Nephron progenitor cell (in vitro differentiated cells): ENCODE measurements around the gene THRAP3.
"Not testable (repeated sequence)": the region's sequence is repeated elsewhere in the genome, so short reads cannot be mapped to it uniquely, and the experiment has no call there.

Source experiments
- DNase-seq: peaks from one replicate; pipeline ENCODE4 v3.0.0; 2021
- H3K27ac Mint-ChIP-seq: 2 replicates; pipeline ENCODE4 v1.8.0; 2021; ENCODE audit warnings: mild to moderate bottlenecking, moderate library complexity, mixed read lengths
- H3K27me3 Mint-ChIP-seq: 2 replicates; pipeline ENCODE4 v1.8.0; 2021; ENCODE audit warnings: mild to moderate bottlenecking, low read depth, mixed read lengths; ENCODE audit not compliant: poor library complexity
- H3K36me3 Mint-ChIP-seq: 2 replicates; pipeline ENCODE4 v1.8.0; 2021; ENCODE audit warnings: low read depth, mixed read lengths
- H3K4me1 Mint-ChIP-seq: 2 replicates; pipeline ENCODE4 v1.8.0; 2021; ENCODE audit warnings: mixed read lengths
- H3K4me3 Mint-ChIP-seq: 2 replicates; pipeline ENCODE4 v1.8.0; 2021; ENCODE audit warnings: mild to moderate bottlenecking, moderate library complexity, mixed read lengths
- H3K9me3 Mint-ChIP-seq: 2 replicates; pipeline ENCODE4 v1.8.0; 2021; ENCODE audit warnings: mild to moderate bottlenecking, moderate library complexity, mixed read lengths
- TF ChIP-seq, protein P1 (sequence below): fragments of 200-600 bp; sonication (generic); IDR thresholded peaks from 2 replicates; pipeline ENCODE4 v1.5.0; 2021; ENCODE audit warnings: antibody characterized with exemption

THRAP3 gene

DNA sequence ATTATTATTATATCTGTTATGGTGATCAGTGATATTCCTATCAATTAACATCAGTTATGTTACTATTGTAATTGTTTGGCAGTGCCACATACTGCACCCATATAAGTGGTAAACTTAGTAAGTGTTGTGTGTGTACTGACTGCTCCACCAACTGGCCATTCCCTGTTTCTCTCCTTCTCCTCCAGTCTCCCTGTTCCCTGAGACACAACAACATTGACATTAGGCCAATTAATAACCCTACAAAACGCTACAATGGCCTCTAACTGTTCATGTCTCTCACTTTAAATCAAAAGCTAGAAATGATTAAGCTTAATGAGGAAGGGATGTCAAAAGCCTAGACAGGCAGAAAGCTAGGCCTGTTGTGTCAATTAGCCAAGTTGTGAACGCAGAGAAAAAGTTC is 6.6 kb upstream of the THRAP3 start:
- Mint-ChIP-seq H3K27me3 (peaks cover 5% of the 10 kb centered on the region), H3K9me3 (no peaks in the 10 kb centered on the region), H3K4me1 (no peaks in the 10 kb centered on the region), H3K36me3 (no peaks in the 10 kb centered on the region), H3K4me3 (no peak overlapping the region), H3K27ac (no peak overlapping the region)
- TF ChIP-seq, protein P1, sequence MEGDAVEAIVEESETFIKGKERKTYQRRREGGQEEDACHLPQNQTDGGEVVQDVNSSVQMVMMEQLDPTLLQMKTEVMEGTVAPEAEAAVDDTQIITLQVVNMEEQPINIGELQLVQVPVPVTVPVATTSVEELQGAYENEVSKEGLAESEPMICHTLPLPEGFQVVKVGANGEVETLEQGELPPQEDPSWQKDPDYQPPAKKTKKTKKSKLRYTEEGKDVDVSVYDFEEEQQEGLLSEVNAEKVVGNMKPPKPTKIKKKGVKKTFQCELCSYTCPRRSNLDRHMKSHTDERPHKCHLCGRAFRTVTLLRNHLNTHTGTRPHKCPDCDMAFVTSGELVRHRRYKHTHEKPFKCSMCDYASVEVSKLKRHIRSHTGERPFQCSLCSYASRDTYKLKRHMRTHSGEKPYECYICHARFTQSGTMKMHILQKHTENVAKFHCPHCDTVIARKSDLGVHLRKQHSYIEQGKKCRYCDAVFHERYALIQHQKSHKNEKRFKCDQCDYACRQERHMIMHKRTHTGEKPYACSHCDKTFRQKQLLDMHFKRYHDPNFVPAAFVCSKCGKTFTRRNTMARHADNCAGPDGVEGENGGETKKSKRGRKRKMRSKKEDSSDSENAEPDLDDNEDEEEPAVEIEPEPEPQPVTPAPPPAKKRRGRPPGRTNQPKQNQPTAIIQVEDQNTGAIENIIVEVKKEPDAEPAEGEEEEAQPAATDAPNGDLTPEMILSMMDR: no peak
- DNase-seq: no peak

DNA sequence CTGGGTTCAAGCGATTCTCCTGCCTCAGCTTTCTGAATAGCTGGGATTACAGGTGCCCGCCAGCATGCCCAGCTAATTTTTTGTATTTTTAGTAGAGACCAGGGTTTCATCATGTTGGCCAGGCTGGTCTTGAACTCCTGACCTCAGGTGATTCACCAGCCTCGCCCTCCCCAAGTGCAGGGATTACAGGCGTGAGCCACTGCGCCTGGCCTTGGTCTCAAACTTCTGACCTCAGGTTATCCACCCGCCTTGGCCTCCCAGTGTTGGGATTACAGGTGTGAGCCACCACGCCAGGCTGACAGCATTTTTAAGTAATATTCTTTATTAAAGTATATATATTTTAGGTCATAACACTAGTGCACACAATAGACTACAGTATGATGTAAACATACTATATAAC is 2.3 kb upstream of the THRAP3 start:
- not testable (repeated sequence) for H3K27me3 Mint-ChIP-seq, H3K4me3 Mint-ChIP-seq, DNase-seq, H3K9me3 Mint-ChIP-seq, H3K27ac Mint-ChIP-seq
- Mint-ChIP-seq H3K36me3 (peaks cover 13% of the 10 kb centered on the region), H3K4me1 (peaks cover 29% of the 10 kb centered on the region)

DNA sequence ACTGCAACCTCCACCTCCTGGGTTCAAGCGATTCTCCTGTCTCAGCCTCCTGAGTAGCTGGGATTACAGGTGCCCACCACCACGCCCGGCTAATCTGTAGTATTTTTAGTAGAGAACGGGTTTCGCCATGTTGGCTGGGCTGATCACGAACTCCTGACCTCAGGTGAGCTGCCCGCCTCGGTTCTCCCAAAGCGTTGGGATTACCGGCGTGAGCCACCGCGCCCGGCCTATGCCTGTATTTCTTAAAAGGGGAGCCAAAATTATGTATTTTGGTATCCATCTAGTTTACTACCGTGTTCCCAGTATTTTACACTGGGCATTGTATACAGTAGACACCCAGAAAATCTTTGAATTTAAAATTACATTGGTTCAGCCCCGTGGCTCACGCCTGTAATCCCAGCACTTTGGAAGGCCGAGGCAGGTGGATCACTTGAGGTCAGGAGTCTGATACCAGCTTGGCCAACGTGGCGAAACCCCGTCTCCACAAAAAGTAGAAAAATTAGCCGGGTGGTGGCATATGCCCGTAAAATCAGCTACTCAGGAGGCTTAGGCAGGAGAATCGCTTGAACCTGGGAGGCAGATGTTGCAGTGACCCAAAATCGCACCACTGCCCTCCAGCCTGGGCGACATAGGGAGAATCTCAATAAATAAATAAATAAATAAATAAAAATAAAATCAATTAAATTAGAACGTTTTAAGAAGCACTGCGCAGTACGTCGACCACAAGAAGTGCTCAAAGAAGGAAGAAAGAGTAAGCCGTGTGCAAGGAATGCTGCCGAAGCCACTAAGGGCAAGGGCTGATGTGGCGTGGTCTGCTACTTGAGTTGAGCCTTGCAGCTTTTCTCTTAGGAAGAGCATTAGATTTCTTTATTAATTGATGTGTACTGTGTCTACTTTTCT is 1.5 kb upstream of the THRAP3 start:
- peaks cover 20% of the 10 kb centered on the region for H3K36me3 Mint-ChIP-seq
- TF ChIP-seq, protein P1: no peak
- no peak for DNase-seq
- H3K27me3 Mint-ChIP-seq: no peaks in the 10 kb centered on the region
- H3K9me3 Mint-ChIP-seq: no peaks in the 10 kb centered on the region
- H3K4me3 Mint-ChIP-seq: peak overlapping the region; percentile 92
- H3K4me1 Mint-ChIP-seq: peaks cover 30% of the 10 kb centered on the region
- peak overlapping the region; percentile 99 for H3K27ac Mint-ChIP-seq

DNA sequence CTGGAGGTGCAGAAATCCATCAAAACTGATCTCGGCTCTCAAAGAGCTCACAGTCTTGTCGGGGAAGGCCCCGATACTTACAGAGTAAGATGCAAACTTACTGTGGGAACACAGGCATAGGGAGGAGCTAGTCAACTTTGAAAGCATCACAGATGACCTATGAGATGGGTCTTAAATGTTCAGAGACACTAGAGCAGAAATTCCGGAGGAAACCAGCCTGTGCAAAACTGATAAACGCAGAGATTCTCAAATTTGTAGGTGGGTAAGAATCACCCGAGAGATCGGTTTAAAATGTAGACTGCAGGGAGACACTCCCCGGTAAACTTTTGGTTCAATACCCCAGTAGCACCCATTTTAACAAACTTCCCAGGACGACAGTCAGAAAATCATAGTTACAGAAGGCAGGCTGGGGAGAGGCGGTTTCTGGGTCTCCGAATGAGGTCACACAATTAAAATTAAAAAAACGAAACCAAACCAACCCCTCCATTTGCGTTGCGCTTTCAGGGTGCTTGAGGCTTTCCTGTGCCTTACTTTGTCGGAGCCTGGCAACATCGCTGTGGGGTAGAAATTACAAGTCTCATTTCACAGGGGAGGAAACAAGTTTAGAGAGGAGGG is 755 bp upstream of the THRAP3 start:
- Mint-ChIP-seq H3K9me3 (no peaks in the 10 kb centered on the region), H3K27ac (peak overlapping the region; percentile 99), H3K4me1 (peaks cover 30% of the 10 kb centered on the region), H3K4me3 (peak overlapping the region; percentile 92), H3K27me3 (no peaks in the 10 kb centered on the region), H3K36me3 (peaks cover 28% of the 10 kb centered on the region)
- no peak for DNase-seq
- TF ChIP-seq, protein P1: no peak

DNA sequence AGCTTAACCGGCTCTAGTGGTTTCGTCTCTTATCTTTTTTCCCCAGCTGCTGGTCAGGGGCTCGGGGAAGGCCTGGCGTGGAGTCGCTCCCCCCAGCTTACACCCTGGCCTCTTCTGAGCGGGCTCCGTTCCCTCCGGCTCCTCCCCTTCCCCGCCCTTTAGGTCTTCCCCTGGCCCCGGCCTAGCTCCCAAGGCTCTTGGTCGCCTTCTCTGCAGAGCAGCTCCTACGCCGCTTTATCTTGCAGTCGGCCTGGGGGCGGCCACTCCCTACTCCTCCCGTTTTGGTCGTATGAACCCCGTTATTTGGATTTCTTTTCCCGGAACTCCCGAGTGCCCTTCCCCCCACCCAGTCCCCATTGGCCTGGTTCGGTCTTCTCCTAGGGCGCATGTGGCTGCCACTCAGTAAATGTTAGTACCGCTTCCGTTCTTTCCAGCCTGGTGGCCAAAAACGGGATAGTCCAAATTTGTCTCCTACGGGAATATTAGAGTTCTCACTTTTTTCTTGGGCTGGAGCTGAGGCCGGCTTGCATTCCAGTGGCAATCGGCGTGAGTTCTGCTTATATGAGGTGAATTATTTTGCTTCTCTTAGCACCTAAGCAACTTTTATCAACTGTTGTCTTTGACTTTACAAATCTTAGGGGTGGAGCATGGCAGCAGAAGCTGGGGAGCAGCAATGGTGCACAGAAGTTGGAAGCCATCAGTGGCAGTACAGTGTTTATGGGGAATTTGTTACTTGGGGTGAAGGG is 467 bp downstream of the THRAP3 start:
- Mint-ChIP-seq H3K4me1 (peaks cover 30% of the 10 kb centered on the region), H3K36me3 (peaks cover 31% of the 10 kb centered on the region), H3K4me3 (peak overlapping the region; percentile 92), H3K9me3 (no peaks in the 10 kb centered on the region), H3K27ac (peak overlapping the region; percentile 99), H3K27me3 (no peaks in the 10 kb centered on the region)
- TF ChIP-seq, protein P1: peak; percentile 49
- peak; percentile 76 for DNase-seq

DNA sequence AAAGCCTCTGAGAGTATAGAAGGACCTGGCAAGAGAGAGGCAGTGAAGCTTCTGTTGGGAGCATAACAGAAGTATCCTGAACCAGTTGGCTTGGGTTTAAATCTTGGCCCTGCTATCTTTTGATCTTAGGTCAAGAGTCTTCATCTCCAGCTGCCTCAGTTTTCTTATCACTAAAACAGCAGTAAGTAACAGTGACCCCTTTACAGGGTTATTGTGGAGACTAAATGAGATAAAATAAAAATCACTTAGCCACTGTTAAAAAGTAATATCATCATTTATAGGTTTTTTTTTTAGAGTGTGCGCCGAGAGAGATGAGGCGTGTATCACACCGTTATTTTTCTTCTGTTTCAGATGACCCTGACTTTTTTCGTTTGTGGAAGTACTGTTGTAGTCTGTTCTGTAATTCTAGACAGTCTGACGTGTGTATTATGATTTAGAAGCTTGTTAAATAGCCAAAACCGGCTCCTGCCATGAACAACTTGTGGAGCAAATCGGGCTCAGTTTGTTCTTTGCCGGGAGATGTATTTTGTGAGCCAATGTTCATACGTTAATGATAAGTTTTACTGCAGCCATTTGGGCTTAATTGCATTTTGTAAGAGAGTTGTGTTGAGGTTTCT is 1.1 kb downstream of the THRAP3 start:
- Mint-ChIP-seq H3K36me3 (peaks cover 31% of the 10 kb centered on the region), H3K27ac (peak overlapping the region; percentile 99), H3K9me3 (no peaks in the 10 kb centered on the region), H3K4me1 (peaks cover 30% of the 10 kb centered on the region), H3K27me3 (no peaks in the 10 kb centered on the region), H3K4me3 (peak overlapping the region; percentile 92)
- no peak for DNase-seq
- TF ChIP-seq, protein P1: no peak

DNA sequence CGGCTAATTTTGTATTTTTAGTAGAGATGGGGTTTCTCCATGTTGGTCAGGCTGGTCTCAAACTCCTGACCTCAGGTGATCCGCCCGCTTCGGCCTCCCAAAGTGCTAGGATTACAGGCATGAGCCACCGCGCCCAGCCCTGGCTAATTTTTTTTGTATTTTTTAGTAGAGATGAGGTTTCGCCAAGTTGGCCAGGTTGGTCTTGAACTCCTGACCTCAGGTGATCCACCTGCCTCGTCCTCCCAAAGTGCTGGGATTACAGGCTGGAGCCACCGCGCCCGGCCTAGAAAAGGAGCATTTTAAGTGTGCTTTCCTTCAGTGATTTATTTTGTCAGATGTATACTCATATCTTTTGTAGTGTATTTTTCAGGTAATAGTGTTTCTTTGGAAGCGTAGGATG is 6.0 kb downstream of the THRAP3 start:
- H3K9me3 Mint-ChIP-seq, DNase-seq, H3K4me3 Mint-ChIP-seq, H3K27ac Mint-ChIP-seq, H3K27me3 Mint-ChIP-seq: not testable (repeated sequence)
- Mint-ChIP-seq H3K36me3 (peaks cover 58% of the 10 kb centered on the region), H3K4me1 (peaks cover 31% of the 10 kb centered on the region)
